NCI-H345 treated with DMSO at 0.1 percent for 48 hours (cell line): Measurements from ENCODE around the gene PPFIBP1.
A peak's percentile ranks its signal among the peaks of the same experiment; 100 is the strongest.
"Not testable (repeated sequence)": the region's sequence is repeated elsewhere in the genome, so short reads cannot be mapped to it uniquely, and the experiment has no call there.

ENCODE experiments used
- DNase-seq: peaks from one replicate; lab custom pipeline; 2025; ENCODE audit not compliant: unreplicated experiment; lab: John Stamatoyannopoulos, UW

PPFIBP1 gene

GRCh38 chr12:27541031-27541719, 17.2 kb downstream of the PPFIBP1 start:
- DNase-seq, result no peak

GRCh38 chr12:27542628-27543027, 18.6 kb downstream of the PPFIBP1 start:
- DNase-seq, result no peak

GRCh38 chr12:27544858-27545257, 20.9 kb downstream of the PPFIBP1 start:
- DNase-seq, result not testable (repeated sequence)

GRCh38 chr12:27545665-27546064, 21.7 kb downstream of the PPFIBP1 start:
- DNase-seq, result no peak

GRCh38 chr12:27547592-27547991, 23.6 kb downstream of the PPFIBP1 start:
- DNase-seq, result no peak

GRCh38 chr12:27548301-27549199, 24.5 kb downstream of the PPFIBP1 start:
- DNase-seq, result no peak

GRCh38 chr12:27549236-27549800, 25.3 kb downstream of the PPFIBP1 start:
- DNase-seq, result no peak

GRCh38 chr12:27549801-27550652, 26.0 kb downstream of the PPFIBP1 start:
- DNase-seq, result peak; percentile 47

- DNase-seq, result no peak
Measured at GRCh38 chr12:27550653-27550975, 26.6 kb downstream of the PPFIBP1 start.

GRCh38 chr12:27551172-27551840, 27.3 kb downstream of the PPFIBP1 start:
- DNase-seq, result no peak

GRCh38 chr12:27552235-27552634, 28.2 kb downstream of the PPFIBP1 start:
- no peak for DNase-seq

- no peak for DNase-seq
Measured at GRCh38 chr12:27552886-27553560, 29.0 kb downstream of the PPFIBP1 start.

- no peak for DNase-seq
Measured at GRCh38 chr12:27553941-27554340, 29.9 kb downstream of the PPFIBP1 start.

GRCh38 chr12:27554421-27555186, 30.6 kb downstream of the PPFIBP1 start:
- no peak for DNase-seq

GRCh38 chr12:27555361-27555760, 31.4 kb downstream of the PPFIBP1 start:
- DNase-seq, result no peak

- DNase-seq, result no peak
Measured at GRCh38 chr12:27555925-27556778, 32.1 kb downstream of the PPFIBP1 start.

GRCh38 chr12:27560126-27560525, 36.1 kb downstream of the PPFIBP1 start:
- no peak for DNase-seq
